T-helper 1 cell treated with Interleukin-12 subunit alpha and Interleukin-12 subunit beta and Interleukin-4 antibody, amounts not matched to agents 30 μg/mL and 1 μg/mL, for 36 hours (primary cell): ENCODE measurements around the gene SLC25A4.
"Not testable (repeated sequence)": the region's sequence is repeated elsewhere in the genome, so short reads cannot be mapped to it uniquely, and the experiment has no call there.

Experiments used
- H3K27ac Mint-ChIP-seq: one replicate; pipeline ENCODE4 v1.8.0; 2021; ENCODE audit warnings: mild to moderate bottlenecking, mixed read lengths
- H3K27me3 Mint-ChIP-seq: one replicate; pipeline ENCODE4 v1.8.0; 2021; ENCODE audit warnings: low read depth, mixed read lengths
- H3K36me3 Mint-ChIP-seq: one replicate; pipeline ENCODE4 v1.8.0; 2021; ENCODE audit warnings: low read depth, mixed read lengths
- H3K4me1 Mint-ChIP-seq: one replicate; pipeline ENCODE4 v1.8.0; 2021; ENCODE audit warnings: low read depth, mixed read lengths
- H3K4me3 Mint-ChIP-seq: one replicate; pipeline ENCODE4 v1.8.0; 2021; ENCODE audit warnings: mild to moderate bottlenecking, moderate library complexity, mixed read lengths
- H3K9me3 Mint-ChIP-seq: one replicate; pipeline ENCODE4 v1.8.0; 2021; ENCODE audit warnings: mixed read lengths

Gene SLC25A4

DNA sequence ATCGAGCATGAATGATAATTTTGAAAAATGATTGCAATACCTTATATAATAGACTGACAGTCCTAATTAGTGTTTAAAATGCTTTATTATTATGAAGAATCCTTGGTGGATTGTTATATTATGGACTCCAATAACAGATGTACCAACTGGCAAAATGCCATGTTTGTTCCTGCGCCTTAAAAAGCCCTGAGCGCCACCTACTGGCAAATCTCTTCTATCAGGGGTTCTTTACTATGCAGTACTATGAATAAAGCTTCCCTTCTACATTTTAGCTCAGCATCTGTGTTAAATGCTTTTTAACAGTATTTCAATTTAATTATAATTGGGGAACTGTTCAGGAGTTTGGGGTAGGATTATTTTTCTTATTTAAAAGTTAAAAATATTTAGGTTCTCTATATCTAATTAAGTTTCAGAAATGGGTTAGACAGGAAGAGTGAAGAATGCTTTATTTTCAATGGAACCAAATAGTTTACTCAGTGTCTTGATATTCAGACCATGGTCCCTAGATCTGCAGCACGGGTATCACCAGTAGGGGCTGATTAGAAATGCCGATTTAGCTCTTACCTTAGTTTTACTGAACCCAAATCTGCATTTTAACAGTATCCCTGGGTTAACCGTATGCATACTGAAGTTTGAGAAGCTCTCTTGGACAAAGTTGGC is 40.7 kb downstream of the SLC25A4 start:
- Mint-ChIP-seq H3K36me3 (peaks cover 16% of the 10 kb centered on the region), H3K4me1 (peaks cover 14% of the 10 kb centered on the region)

DNA sequence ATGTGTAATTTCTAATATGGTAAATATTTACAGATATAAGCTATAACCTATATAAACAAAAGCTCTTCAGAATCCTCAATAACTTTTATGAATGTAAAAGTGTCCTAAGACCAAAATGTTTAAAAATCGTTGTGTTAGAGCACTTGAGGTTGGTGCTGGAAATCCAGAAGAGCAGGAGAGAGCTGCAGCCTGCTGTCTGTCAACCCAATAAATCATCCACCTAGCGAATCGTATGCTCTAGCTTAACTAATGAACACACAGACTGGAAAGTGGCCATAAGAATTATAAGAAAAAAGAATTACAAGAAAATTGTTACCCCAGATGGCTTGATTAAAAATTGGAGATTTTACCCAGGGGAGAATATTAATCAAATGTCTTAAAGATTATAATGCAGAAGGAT is 43.7 kb downstream of the SLC25A4 start:
- Mint-ChIP-seq H3K4me3 (no peak overlapping the region), H3K36me3 (peaks cover 25% of the 10 kb centered on the region), H3K4me1 (peaks cover 8% of the 10 kb centered on the region), H3K9me3 (no peaks in the 10 kb centered on the region), H3K27me3 (no peaks in the 10 kb centered on the region), H3K27ac (no peak overlapping the region)

More for the DNA sequence above, 40.7 kb downstream of the SLC25A4 start:
- H3K9me3 Mint-ChIP-seq, result no peaks in the 10 kb centered on the region
- no peak overlapping the region for H3K4me3 Mint-ChIP-seq
- H3K27ac Mint-ChIP-seq, result no peak overlapping the region
- no peaks in the 10 kb centered on the region for H3K27me3 Mint-ChIP-seq

DNA sequence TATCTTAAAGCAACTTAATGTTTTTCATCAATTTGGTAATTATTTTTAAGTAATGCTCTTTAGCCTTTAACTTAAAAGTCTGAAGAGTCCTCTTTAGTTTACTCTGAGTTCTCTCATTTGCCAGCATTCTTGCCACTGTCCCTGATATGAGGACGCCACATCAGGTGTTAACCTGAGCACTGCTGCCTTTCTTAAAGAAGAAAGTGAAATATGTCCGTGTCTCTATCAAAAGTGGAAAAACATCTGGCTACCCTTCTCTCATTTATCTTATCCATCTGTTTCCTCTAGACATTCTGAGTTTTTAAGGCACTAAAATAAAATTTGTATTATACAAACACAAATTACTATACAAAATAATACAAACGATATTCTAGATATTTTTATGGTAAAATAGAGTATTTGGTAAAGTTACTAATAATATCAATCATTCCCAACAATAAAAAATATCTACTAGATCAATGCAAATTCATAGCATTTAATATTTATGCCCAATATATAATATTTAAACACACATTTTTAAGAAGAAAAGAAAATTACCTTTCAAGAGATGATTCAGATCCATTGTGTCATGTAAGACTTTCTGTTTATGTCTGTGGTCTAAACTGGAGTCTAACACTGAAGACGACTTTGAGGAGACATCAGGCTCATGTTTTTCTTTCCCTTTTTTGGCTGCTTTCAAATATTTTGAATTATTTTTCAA is 46.7 kb downstream of the SLC25A4 start:
- Mint-ChIP-seq H3K4me1 (peaks cover 11% of the 10 kb centered on the region), H3K4me3 (no peak overlapping the region), H3K9me3 (no peaks in the 10 kb centered on the region), H3K27me3 (no peaks in the 10 kb centered on the region), H3K36me3 (peaks cover 25% of the 10 kb centered on the region), H3K27ac (no peak overlapping the region)

DNA sequence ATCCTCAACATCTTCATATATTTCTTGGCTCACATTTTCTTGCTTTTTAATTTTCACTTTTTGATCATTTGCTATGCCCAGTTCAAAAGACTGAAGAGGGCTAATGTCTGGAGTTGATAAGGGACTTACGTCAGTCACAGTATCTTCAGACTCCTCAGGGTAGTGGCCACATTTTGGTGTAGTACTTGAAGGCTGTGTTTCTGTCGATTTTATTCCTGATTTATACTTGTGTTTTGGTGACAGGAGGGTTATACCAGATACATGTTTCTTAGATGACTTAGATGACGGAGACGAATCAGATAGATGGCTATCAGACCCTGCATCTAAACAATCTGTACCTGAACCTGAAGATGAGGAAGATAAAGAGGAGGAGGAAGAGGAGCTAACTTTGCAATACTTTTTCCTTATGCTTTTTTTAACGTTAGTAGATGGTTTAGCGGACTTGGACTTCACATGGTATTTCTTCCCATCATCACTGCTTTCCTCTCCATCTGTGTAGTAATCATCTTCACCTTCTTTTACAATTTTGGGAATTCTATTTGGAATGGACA is 47.3 kb downstream of the SLC25A4 start:
- peaks cover 12% of the 10 kb centered on the region for H3K4me1 Mint-ChIP-seq
- no peak overlapping the region for H3K27ac Mint-ChIP-seq
- H3K9me3 Mint-ChIP-seq, result no peaks in the 10 kb centered on the region
- no peak overlapping the region for H3K4me3 Mint-ChIP-seq
- H3K36me3 Mint-ChIP-seq, result peaks cover 26% of the 10 kb centered on the region
- H3K27me3 Mint-ChIP-seq, result no peaks in the 10 kb centered on the region

DNA sequence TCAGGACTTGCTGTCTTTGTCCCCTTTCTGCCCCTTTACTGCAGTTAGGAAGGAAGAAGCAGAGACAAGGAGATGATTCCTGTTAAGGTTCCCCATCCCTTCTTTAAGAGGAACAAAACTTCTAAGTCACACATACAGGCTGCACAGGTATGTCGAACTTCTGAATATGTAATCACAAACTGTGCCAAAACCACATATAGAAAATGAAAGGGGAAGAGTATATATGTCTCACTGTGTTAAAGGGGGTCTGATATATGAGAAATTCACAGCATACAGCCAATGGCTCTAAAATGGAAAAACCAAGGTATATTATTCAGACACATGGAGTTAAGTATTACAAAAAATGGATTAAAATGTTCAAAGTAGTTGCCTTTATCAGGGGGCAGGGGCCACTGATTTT is 49.0 kb downstream of the SLC25A4 start:
- H3K27me3 Mint-ChIP-seq, result no peaks in the 10 kb centered on the region
- H3K27ac Mint-ChIP-seq, result no peak overlapping the region
- peaks cover 24% of the 10 kb centered on the region for H3K36me3 Mint-ChIP-seq
- H3K4me1 Mint-ChIP-seq, result peaks cover 12% of the 10 kb centered on the region
- no peaks in the 10 kb centered on the region for H3K9me3 Mint-ChIP-seq
- no peak overlapping the region for H3K4me3 Mint-ChIP-seq

DNA sequence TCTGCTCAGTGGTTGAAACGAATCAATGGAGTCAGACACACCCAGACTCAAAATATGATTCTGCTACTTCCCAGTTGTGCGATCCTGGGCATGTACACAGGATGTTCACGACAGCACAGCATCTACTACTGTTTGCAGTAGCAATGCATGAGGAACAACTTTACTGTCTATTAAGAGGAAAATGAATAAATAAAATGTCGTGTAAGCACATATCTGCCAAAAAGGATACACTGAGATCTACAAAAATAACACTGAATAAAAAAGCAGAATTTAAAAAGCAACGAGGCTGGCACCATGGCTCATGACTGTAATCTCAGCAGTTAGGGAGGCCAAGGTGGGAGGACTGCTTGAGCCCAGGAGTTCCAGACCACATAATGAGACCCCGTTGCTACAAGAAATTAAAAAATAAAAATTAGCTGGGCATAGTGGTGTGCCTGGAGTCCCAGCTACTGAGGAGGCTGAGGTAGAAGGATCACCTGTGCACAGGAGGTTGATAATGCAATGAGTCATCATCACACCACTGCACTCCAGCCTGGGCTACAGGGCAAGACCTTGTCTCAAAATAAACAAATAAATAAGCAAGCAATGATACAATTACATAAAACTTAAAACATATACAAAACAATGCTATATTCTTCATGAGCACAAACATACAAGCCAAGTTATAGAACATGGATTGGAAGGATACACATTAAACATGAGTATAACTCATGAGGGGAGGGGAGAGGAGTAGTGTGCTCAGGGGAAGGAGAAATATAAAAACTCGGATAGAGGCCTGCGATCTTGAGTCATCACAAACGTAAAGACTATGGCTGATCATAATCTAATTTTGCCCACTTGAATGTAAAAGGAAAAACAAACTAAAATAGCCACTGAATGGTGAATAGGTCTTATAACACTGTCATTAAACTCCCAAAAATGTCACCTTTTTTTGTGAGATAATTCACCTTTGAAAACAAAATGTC is 52.1 kb downstream of the SLC25A4 start:
- Mint-ChIP-seq H3K4me1 (peaks cover 16% of the 10 kb centered on the region), H3K36me3 (peaks cover 13% of the 10 kb centered on the region), H3K27ac (no peak overlapping the region), H3K4me3 (no peak overlapping the region), H3K27me3 (no peaks in the 10 kb centered on the region), H3K9me3 (no peaks in the 10 kb centered on the region)

DNA sequence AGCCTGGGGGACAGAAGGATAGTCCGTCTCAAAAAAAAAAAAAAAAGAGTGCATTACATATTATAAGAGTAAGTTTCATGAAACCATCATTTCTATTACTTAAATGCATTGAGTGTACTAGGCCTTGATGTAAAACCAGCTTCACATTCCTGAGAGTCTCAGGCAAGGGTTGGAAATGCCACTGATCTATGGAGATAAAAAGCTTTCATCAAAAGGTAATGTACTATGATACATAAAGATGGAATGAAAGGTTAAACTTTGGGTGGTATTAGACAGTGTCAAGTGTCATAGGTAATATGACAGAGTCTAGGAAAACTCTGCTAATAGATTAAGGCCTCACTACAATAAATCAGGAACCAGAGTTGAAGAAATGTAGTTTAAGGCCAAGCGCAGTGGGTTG is 53.4 kb downstream of the SLC25A4 start:
- Mint-ChIP-seq H3K36me3 (peaks cover 6% of the 10 kb centered on the region), H3K4me1 (peaks cover 16% of the 10 kb centered on the region), H3K27me3 (no peaks in the 10 kb centered on the region), H3K4me3 (no peak overlapping the region), H3K27ac (no peak overlapping the region), H3K9me3 (no peaks in the 10 kb centered on the region)

DNA sequence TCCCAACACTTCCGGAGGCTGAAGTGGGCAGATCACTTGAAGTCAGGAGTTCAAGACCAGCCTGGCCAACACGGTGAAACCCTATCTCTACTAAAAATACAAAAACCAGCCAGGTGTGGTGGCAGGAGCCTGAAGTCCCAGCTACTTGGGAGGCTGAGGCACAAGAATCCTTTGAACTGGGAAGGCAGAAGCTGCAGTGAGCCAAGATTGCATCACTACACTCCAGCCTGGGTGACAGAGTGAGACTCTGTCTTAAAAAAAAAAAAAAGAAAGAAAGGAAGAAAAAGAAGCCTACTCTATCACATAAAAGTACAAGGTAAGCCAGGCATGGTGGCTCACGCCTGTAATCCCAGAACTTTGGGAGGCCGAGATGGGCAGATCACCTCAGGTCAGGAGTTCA is 55.1 kb downstream of the SLC25A4 start:
- peaks cover 22% of the 10 kb centered on the region for H3K4me1 Mint-ChIP-seq
- not testable (repeated sequence) for H3K9me3 Mint-ChIP-seq, H3K27ac Mint-ChIP-seq, H3K36me3 Mint-ChIP-seq, H3K27me3 Mint-ChIP-seq, H3K4me3 Mint-ChIP-seq
